NCI-H82 treated with DMSO at 0.1 percent for 48 hours (cell line): ENCODE data around the gene ZC3H7B.
A peak's percentile ranks its signal among the peaks of the same experiment; 100 is the strongest.
"Not testable (repeated sequence)": the region's sequence is repeated elsewhere in the genome, so short reads cannot be mapped to it uniquely, and the experiment has no call there.

Source experiments
- DNase-seq: peaks from one replicate; lab custom pipeline; 2025; ENCODE audit not compliant: unreplicated experiment; lab: John Stamatoyannopoulos, UW

The ZC3H7B gene

GRCh38 chr22:41377846-41378245 lies 76.5 kb downstream of the ZC3H7B start:
- no peak for DNase-seq

- no peak for DNase-seq
These were observed 79.6 kb downstream of the ZC3H7B start for GRCh38 chr22:41380993-41381328.

- peak; percentile 93 for DNase-seq
These were observed 80.2 kb downstream of the ZC3H7B start, which contains the start of gene TEF for GRCh38 chr22:41381329-41382097. Gene TEF (plus strand): TSS chr22:41381942. CDS start chr22:41382045, 103 bp downstream.

GRCh38 chr22:41382098-41382578 lies 80.8 kb downstream of the ZC3H7B start:
- DNase-seq, result peak; percentile 40

GRCh38 chr22:41382610-41383009 lies 81.3 kb downstream of the ZC3H7B start:
- no peak for DNase-seq

GRCh38 chr22:41383085-41383484 lies 81.8 kb downstream of the ZC3H7B start:
- DNase-seq, result no peak

- DNase-seq, result no peak
These were observed 82.8 kb downstream of the ZC3H7B start for GRCh38 chr22:41384128-41384527.

- DNase-seq, result no peak
These were observed 86.0 kb downstream of the ZC3H7B start for GRCh38 chr22:41387341-41387740.

- no peak for DNase-seq
These were observed 92.7 kb downstream of the ZC3H7B start for GRCh38 chr22:41394012-41394356.

GRCh38 chr22:41395531-41396240 lies 94.4 kb downstream of the ZC3H7B start:
- no peak for DNase-seq

- no peak for DNase-seq
These were observed 96.0 kb downstream of the ZC3H7B start for GRCh38 chr22:41397143-41397811.

- no peak for DNase-seq
These were observed 97.6 kb downstream of the ZC3H7B start for GRCh38 chr22:41398921-41399320.

GRCh38 chr22:41401781-41402648 lies 100.7 kb downstream of the ZC3H7B start:
- DNase-seq, result peak; percentile 72

- DNase-seq, result not testable (repeated sequence)
These were observed 101.5 kb downstream of the ZC3H7B start for GRCh38 chr22:41402851-41403250.

GRCh38 chr22:41403532-41404318 lies 102.4 kb downstream of the ZC3H7B start:
- peak; percentile 39 for DNase-seq

GRCh38 chr22:41405588-41405987 lies 104.3 kb downstream of the ZC3H7B start:
- DNase-seq, result no peak

- no peak for DNase-seq
These were observed 105.1 kb downstream of the ZC3H7B start for GRCh38 chr22:41406410-41406809.

GRCh38 chr22:41407433-41407832 lies 106.1 kb downstream of the ZC3H7B start:
- DNase-seq, result no peak

- no peak for DNase-seq
These were observed 107.3 kb downstream of the ZC3H7B start for GRCh38 chr22:41408665-41409064.
